Cardiac muscle cell (in vitro differentiated cells and primary cell): ENCODE data around the gene NRP1. TPM values are rescaled to one million over a fixed set of nuclear protein-coding genes. Genes with fewer than 3 reads are reported as not detected.

Source experiments
- DNase-seq, 2 donors: peaks; one replicate each; pipeline versions ENCODE4 v3.0.0 to v3.0.0-alpha.2; 2010 to 2017; ENCODE audit warnings: low read depth in 1 of 2, low spot score in 1 of 2
- H3K27ac ChIP-seq: fragments of 200-600 bp; sonication (generic); 2 replicates; pipeline ENCODE4 v1.5.1; 2016
- H3K27me3 ChIP-seq: fragments of 200-600 bp; sonication (generic); 2 replicates; pipeline ENCODE4 v1.6.0; 2016; ENCODE audit warnings: control low read depth
- H3K36me3 ChIP-seq: fragments of 200-600 bp; sonication (generic); 2 replicates; pipeline ENCODE4 v1.5.1; 2016; ENCODE audit warnings: control low read depth
- H3K4me1 ChIP-seq: fragments of 200-600 bp; sonication (generic); 2 replicates; pipeline ENCODE4 v1.8.1; 2017; ENCODE audit warnings: low read depth, mild to moderate bottlenecking, mixed run types
- H3K4me3 ChIP-seq: fragments of 200-600 bp; sonication (generic); 2 replicates; pipeline ENCODE4 v1.5.1; 2016; ENCODE audit warnings: mild to moderate bottlenecking
- H3K9me3 ChIP-seq: fragments of 200-600 bp; sonication (generic); 2 replicates; pipeline ENCODE4 v1.5.1; 2017; ENCODE audit warnings: low read depth, mild to moderate bottlenecking, control low read depth
- polyA plus RNA-seq: library from polyadenylated mRNA; unstranded; fragments of >200 nt; fragmentation: Nextera tagmentation; extraction: Ambion mirVana; gene quantifications from 2 replicates; pipeline ENCODE4 v1.2.1, GENCODE V29; 2016
- total RNA-seq: library from RNA; depleted of rRNA; stranded (reverse); fragments of >200 nt; gene quantifications from 2 replicates; pipeline ENCODE4 v1.2.3, GENCODE V29; 2016
- TF ChIP-seq, protein P1 (sequence below): IDR thresholded peaks from 2 replicates; pipeline ENCODE4 v1.5.1; 2012; ENCODE audit warnings: low read depth, mild to moderate bottlenecking, low read length

NRP1 gene
- total and polyA plus RNA-seq, 2 experiments from 2014 or later: 145 to 327 TPM

DNA sequence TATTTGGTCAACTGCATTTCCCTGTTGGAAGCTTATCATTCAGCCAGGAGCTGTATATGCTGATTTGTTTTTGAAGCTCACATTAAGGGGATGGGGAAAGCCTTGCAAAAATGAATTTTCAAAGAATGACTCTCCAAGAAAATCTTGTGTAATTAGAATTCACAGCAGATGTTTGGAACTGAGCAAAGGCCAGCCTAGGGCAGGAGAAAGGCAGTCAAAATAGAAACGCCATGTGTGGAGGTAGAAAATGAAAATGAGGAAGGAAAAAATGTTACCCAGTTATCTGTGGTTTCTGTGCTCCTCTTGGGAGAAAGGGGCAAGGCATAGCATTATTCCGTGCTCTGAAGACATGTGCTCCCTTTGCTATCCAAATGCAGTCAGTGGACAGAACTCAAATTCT, 93.5 kb downstream of the NRP1 start:
- Histone ChIP-seq H3K27ac (no peak overlapping the region), H3K4me3 (no peak overlapping the region), H3K36me3 (peaks cover 49% of the 10 kb centered on the region)

DNA sequence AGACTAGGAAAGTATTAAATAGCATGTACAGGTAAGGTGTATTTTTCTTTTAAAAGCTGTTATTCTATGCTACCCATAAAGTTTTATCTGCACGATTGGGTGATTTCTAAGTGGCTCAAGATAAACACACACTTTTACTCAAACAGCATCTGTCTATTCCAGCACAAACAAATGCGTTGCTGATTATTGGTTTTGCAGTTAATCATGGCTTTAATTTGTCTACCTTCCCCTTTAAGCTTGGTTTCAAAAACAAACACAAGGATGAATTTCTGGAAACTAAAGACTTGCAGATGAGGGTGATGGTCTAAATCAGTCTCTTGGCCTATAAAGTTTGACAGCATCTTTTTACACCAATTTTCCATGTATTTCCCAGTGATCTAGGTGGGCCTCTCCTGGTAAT, 94.2 kb downstream of the NRP1 start:
- H3K4me1 ChIP-seq: no peaks in the 10 kb centered on the region
- no peak overlapping the region for H3K27ac ChIP-seq
- H3K9me3 ChIP-seq: no peaks in the 10 kb centered on the region
- no peak for DNase-seq
- TF ChIP-seq, protein P1, sequence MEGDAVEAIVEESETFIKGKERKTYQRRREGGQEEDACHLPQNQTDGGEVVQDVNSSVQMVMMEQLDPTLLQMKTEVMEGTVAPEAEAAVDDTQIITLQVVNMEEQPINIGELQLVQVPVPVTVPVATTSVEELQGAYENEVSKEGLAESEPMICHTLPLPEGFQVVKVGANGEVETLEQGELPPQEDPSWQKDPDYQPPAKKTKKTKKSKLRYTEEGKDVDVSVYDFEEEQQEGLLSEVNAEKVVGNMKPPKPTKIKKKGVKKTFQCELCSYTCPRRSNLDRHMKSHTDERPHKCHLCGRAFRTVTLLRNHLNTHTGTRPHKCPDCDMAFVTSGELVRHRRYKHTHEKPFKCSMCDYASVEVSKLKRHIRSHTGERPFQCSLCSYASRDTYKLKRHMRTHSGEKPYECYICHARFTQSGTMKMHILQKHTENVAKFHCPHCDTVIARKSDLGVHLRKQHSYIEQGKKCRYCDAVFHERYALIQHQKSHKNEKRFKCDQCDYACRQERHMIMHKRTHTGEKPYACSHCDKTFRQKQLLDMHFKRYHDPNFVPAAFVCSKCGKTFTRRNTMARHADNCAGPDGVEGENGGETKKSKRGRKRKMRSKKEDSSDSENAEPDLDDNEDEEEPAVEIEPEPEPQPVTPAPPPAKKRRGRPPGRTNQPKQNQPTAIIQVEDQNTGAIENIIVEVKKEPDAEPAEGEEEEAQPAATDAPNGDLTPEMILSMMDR: no peak
- H3K36me3 ChIP-seq: peaks cover 43% of the 10 kb centered on the region
- H3K4me3 ChIP-seq: no peak overlapping the region
- no peaks in the 10 kb centered on the region for H3K27me3 ChIP-seq

More for the DNA sequence above, 93.5 kb downstream of the NRP1 start:
- peak in 1 of 2 donors; percentile 56 for DNase-seq
- H3K4me1 ChIP-seq: no peaks in the 10 kb centered on the region
- TF ChIP-seq, protein P1: no peak
- no peaks in the 10 kb centered on the region for H3K27me3 ChIP-seq
- no peaks in the 10 kb centered on the region for H3K9me3 ChIP-seq

- peaks cover 9% of the 10 kb centered on the region for H3K4me1 ChIP-seq
- no peak overlapping the region for H3K4me3 ChIP-seq
These were observed 95.2 kb downstream of the NRP1 start for GRCh38 chr10:33239257-33239656.

DNA sequence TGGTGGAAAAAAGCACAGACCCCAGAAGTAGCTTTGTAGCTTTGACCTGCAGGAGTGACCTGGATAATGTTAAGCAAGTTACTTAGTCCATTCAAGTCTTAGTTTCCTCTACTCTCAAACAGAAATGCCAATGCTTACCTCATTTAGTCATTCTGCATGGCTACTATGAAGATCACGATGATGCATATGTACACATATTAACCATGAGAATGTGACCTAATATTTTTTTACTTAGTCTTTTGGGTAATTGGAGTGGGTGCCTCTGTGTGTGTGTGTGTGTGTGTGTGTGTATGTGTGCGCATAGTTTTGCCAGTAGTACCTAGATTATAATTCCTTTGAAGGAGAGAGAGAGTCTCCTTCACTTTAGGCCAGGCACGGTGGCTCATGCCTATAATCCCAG, 95.8 kb downstream of the NRP1 start:
- no peak for DNase-seq
- TF ChIP-seq, protein P1: no peak
- peaks cover 33% of the 10 kb centered on the region for H3K36me3 ChIP-seq
- H3K27me3 ChIP-seq: no peaks in the 10 kb centered on the region
- H3K4me1 ChIP-seq: peaks cover 9% of the 10 kb centered on the region
- no peak overlapping the region for H3K4me3 ChIP-seq
- H3K9me3 ChIP-seq: no peaks in the 10 kb centered on the region
- peak overlapping the region; percentile 7 for H3K27ac ChIP-seq

More at GRCh38 chr10:33239257-33239656, 95.2 kb downstream of the NRP1 start:
- Histone ChIP-seq H3K9me3 (no peaks in the 10 kb centered on the region), H3K36me3 (peaks cover 37% of the 10 kb centered on the region), H3K27me3 (no peaks in the 10 kb centered on the region), H3K27ac (no peak overlapping the region)
- TF ChIP-seq, protein P1: no peak
- DNase-seq: no peak

GRCh38 chr10:33237736-33238624, 96.5 kb downstream of the NRP1 start:
- H3K27ac ChIP-seq: peak overlapping the region; percentile 7
- peak in 1 of 2 donors; percentile 90 for DNase-seq
- no peaks in the 10 kb centered on the region for H3K27me3 ChIP-seq

More at GRCh38 chr10:33237736-33238624, 96.5 kb downstream of the NRP1 start:
- H3K4me1 ChIP-seq: peaks cover 9% of the 10 kb centered on the region
- no peaks in the 10 kb centered on the region for H3K9me3 ChIP-seq
- no peak overlapping the region for H3K4me3 ChIP-seq
- TF ChIP-seq, protein P1: no peak
- peaks cover 33% of the 10 kb centered on the region for H3K36me3 ChIP-seq
